GM18907 (cell line): ENCODE data around the gene GABBR2.
A peak's percentile ranks its signal among the peaks of the same experiment; 100 is the strongest.

ENCODE experiments used
- ATAC-seq: cut with Tn5 transposase; IDR thresholded peaks from one replicate; pipeline ENCODE4 v1.9.1; 2021; ENCODE audit warnings: mild to moderate bottlenecking, moderate library complexity; ENCODE audit not compliant: unreplicated experiment

The GABBR2 gene

DNA sequence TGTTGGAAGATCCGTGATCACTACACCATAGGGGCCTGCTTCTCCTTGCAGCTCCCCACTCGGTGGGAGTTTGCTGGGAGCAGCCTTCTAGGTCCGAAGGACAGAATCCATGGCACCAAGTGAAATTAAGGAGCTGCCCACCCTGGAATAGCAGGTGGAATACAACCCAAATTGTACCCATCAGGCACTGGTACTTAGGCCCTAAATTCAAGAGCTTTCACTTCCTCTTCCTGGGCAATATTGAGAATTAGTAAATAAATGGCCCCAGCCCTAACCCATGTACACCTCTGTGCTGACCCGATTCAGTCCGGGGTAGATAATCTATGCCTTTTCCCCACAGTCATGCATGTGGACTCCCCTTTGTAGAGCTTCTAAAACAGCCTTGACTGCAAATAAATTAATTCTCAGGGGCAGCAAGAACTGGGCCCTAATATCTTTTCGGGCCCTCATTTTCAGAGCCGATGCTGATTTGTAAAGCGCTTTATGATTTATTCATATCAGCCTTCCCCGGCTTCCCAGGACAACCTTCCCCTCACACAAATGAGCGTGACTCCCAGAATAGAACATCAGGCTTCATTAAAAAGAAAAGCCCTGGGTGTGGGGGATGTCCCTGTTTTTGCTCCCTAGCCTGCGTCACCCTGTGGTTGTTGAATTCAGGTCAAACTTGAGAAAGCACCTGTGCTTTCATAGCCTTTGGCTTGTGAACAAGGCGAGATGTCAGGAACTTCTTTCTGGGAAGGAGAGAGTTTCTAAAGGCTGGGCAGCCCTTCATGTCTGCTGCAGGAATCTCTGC lies 327.2 kb downstream of the GABBR2 start:
- peak; percentile 74 for ATAC-seq

DNA sequence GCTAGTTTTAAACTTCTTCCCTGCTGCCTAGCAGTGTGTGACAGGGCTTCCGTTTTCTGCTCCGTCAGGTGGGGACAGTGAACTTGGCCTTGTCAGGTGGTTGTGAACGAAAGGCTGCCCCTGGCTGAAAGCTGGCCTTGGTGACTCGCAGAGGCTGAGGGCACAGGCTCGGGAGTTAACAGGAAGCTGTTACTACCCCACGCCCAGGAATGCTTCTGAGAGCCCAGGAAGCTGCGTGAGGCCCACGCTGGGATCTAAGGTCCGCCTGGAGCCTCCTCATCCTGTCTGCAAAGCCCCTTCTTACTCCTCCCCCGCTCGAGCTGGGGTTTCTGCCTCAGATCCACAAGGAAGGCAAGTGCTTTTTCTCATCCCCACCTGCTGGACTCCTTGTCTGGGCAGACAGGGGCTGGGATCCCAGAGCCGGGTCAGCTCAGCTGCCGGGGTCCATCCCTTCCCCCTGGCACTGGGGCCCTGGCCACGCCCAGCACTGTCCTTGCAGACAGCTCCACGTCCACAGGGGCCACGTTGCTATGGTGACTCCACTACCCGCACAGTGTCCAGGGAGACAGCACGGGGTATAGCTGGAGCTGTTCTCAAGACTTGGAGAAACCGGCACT lies 328.6 kb downstream of the GABBR2 start:
- peak; percentile 51 for ATAC-seq

GRCh38 chr9:98379572-98379971 lies 329.2 kb downstream of the GABBR2 start:
- no peak for ATAC-seq

DNA sequence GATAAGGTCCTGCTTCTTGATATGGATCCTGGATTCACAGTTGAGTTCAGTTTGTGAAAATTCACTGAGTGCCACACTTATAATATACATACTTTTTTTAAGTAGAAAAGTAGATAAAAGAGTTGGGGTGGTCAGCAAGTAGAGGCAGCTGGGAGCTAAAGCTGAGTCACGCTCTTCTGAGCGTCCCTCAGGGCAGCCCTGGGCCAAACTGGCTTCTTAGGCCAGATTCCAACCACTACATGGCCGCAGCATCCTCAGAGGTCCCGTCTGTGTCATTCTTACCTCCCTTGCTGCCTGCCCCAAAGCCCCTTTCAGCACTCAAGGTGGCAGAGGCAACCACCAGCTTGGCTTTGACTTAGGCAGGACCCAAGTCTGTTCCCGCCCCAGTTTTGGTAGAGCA lies 329.9 kb downstream of the GABBR2 start:
- no peak for ATAC-seq

DNA sequence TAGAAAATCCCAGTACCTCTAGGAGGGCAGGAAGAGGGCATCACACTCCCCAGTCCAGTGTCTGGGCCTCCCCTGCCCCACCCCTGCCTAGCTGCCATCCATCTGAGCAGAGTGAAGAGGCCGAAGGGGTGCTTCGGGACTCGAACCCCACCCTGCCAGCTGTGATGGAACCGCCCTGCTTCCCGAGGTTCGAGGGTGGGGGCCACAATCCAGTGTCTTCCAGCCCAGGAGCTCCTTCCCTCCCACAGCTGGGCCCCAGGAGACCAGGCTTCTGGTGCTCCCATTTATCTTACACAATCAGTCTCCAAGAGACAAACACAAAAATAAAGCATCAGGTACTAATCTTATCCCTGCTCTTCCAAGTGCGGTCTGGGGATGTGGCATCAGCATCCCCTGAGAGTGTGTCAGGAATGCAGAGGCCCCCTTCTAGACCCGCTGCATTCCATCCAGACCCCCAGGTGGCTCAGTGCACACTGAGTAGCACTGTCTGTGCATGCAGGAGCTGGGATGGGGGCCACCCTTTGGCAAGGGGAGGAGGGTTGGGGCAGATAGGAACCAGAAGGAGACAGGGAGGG lies 330.4 kb downstream of the GABBR2 start:
- ATAC-seq, result no peak

DNA sequence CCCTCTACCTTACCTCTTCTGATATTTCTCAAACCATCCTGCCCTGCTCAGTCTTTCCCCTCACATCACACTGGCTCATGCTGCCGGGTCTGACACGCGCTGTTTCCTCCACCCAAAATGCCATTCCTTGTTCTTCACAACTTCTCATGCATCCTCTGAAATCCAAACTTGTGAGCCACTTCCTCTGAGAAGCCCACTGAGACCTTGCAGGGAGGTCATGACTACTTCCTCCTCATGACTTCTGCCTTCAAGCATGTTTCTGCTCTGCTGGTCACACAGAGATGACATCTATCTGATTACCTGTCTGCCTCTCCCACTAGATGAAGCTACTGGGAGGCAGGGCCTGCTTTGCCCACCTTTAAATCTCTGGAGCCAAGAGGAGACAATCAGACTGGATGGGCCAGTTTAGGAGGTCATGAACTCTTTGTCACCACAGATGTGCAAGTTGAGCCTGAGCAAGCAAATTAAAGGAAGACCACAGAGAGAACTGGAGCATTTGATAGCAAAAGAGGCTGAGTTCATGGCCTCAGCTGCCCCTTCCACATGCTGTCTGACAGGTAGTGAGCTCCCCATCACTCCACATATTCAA lies 333.5 kb downstream of the GABBR2 start:
- peak; percentile 63 for ATAC-seq

DNA sequence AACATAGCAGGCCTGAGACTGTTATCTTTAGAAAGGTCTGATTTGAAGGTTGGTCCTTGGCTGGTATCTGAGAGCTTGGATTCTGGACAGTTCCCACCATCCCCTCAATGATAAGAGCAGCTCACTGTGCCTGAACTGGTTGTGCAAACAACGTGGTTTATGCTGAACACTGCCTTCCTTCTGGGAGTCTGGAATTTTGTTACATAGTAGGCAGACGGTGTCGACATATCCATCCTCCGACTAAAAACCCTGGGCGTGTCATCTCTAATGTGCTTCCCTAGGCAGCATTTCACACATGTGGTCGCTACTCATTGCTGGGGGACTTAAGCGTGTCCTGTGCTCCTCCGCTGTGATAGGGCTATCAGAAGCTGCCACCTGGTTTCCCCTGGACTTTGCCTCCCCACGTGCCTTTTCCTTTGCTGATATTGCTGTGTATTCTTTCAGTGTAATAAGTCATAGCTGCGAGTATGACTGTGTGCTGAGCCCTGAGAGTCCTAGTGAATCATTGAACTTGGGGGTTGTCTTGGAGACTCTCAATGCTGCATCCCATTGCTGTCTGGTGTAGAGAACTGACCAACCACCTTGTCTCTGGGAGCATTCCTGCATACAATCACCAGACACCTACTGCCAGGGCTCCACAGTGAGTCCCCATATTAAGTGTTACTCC lies 334.2 kb downstream of the GABBR2 start:
- peak; percentile 31 for ATAC-seq

- ATAC-seq, result no peak
Measured at GRCh38 chr9:98373609-98374008, 335.1 kb downstream of the GABBR2 start.

- ATAC-seq, result no peak
Measured at GRCh38 chr9:98372077-98372836, 336.5 kb downstream of the GABBR2 start.

DNA sequence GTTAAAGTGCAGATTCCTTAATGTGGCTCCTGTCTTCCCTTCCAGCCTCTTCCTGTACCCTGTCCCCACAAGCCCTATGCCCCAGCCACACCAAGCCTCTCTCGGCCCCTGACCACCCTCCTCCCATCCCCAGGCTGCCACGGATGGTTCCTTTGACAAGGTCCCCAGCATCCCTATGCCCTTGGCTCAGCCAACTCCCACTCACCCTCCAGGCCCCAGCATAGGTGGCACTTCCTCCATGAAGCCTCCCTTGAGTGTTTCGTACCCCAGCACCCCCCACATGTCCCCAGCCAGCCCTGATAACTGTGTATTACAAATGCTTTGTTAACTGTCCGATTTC lies 337.8 kb downstream of the GABBR2 start:
- no peak for ATAC-seq

- no peak for ATAC-seq
Measured at GRCh38 chr9:98370300-98370975, 338.3 kb downstream of the GABBR2 start.

- no peak for ATAC-seq
Measured at GRCh38 chr9:98369896-98370295, 338.8 kb downstream of the GABBR2 start.

- no peak for ATAC-seq
Measured at GRCh38 chr9:98369471-98369870, 339.3 kb downstream of the GABBR2 start.

- no peak for ATAC-seq
Measured at GRCh38 chr9:98369066-98369425, 339.7 kb downstream of the GABBR2 start.

DNA sequence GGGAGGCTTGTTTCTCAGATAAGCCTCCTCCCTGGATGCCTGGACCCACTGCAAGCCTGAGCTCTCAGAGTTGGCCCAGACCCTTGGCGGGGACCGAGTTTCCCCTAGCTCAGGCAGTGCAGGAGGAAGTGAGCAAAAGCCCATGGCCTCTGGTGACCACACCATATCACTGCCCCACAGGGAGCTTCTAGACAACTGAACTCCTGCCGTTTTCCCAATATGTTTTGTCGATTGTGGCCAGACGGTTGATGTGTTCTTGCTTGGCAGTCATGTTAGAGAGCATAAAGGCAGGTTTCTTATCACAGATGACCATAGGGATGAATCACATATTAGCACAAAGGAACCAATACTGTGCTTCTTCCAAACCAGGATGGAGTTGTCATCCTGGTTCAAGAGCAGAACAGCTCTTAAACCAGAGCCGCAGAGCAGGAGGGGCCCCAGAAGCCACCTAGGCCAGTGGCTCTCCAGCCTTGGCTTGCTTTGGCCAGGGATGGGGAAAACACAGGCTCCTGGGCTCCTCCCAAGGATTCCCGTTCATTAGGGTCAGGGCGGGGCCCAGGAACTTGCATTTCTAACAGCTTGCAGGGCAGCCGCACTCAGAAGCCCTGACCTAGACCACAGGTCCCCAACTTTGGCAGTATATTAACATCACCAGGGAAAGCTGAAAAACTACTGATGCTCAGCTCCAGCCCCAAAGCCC lies 340.2 kb downstream of the GABBR2 start:
- ATAC-seq, result no peak

DNA sequence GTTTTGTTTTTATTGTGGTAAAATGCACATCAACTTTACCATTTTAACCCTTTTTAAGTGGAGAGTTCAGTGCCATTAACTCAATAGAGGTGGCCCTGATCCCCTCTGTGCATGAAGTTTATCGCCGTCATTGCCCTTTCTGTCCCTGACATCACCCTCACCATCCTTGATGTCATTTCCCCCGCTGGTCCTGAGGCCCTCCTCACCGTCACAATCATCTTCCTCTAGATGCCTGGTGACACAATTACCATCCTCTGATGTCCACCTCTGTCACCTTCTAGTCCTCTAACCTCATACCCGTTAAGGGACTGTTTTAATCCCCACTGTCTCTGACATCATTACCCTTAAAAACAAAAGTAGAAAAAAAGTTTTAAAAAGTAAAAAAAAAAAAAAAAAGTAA lies 340.8 kb downstream of the GABBR2 start:
- ATAC-seq, result no peak

DNA sequence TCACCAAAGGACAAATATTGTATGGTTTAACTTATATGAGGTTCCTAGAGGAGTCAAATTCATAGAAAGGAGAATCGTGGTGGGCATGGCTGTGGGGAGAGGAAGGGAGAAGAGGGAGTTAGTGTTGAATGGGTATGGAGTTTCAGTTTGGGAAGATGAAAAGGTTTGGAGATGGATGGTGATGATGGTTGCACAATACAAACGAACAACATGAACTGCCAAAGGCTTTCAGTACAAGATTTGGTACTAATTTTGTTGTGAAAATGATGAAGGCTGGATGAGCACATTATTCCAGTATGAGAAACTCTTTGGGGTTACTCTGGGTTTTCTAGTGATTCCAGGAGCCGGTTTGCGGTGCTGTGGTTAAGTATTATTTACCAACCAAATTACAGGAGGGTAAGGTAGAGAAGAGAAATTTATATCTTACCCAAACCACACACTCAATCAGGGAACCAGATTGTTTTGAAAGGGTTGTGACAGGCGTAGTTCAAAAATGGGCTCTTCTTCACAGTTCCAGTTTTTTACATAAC lies 341.3 kb downstream of the GABBR2 start:
- ATAC-seq, result no peak

GRCh38 chr9:98365781-98366180 lies 343.0 kb downstream of the GABBR2 start:
- no peak for ATAC-seq

DNA sequence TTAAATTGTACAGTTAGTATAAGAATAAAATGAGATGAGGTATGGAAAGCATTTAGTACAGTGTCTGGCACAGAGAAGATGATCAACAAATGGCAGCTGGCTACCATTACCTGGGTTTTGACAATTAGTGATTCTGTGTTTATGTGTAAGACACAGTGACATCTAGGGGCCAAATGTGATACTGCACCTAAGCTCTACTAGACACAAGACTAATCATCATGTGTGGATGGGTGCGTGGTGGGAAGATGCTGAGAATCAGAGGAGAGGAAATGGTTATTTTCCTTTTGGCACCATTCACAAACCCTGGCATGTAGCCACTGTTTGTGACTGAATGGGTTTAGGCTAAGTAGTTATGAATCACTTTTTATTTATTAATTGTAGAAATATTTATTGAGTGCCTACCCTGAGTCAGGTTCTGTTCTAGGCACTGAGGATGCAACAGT lies 343.5 kb downstream of the GABBR2 start:
- ATAC-seq, result no peak
